ENCODE results near the gene ACOT11. TPM values are rescaled to one million over a fixed set of nuclear protein-coding genes. Genes with fewer than 3 reads are reported as not detected.

The ACOT11 gene
- total RNA-seq, 1 donor from 2014 or later: 0.51 TPM

DNA sequence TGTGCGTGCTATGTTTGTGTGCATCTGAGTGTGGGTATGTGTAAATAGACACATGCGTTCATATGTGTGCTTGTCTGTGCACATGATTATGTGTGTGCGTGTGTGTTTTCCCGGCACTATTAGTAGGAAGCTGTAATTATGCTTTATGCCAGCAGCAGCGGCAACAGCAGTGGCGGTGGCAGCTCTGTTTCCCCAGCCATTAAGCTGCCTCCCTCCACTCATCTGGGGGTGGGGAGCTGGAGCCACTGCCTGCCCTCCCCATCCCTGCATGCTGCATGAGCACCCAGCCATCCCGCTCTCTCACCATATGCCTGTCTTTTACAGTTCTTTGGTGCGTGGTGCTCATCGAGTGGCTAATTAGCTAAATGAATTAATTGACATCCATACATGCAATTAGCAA is 30.5 kb upstream of the ACOT11 start:
- no peaks in the 10 kb centered on the region for H3K4me1 Mint-ChIP-seq
- no peak overlapping the region for H2AFZ ChIP-seq (replicated peaks)
- H3K4me3 Mint-ChIP-seq: no peak overlapping the region
- no peaks in the 10 kb centered on the region for H3K36me3 ChIP-seq
- no peak for TF ChIP-seq EZH2 (IDR thresholded peaks at IDR 0.05)
- TF ChIP-seq, protein P1, sequence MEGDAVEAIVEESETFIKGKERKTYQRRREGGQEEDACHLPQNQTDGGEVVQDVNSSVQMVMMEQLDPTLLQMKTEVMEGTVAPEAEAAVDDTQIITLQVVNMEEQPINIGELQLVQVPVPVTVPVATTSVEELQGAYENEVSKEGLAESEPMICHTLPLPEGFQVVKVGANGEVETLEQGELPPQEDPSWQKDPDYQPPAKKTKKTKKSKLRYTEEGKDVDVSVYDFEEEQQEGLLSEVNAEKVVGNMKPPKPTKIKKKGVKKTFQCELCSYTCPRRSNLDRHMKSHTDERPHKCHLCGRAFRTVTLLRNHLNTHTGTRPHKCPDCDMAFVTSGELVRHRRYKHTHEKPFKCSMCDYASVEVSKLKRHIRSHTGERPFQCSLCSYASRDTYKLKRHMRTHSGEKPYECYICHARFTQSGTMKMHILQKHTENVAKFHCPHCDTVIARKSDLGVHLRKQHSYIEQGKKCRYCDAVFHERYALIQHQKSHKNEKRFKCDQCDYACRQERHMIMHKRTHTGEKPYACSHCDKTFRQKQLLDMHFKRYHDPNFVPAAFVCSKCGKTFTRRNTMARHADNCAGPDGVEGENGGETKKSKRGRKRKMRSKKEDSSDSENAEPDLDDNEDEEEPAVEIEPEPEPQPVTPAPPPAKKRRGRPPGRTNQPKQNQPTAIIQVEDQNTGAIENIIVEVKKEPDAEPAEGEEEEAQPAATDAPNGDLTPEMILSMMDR (IDR thresholded peaks at IDR 0.05): no peak
- TF ChIP-seq EZH2phosphoT487 (IDR thresholded peaks at IDR 0.05): no peak
- H3K9me3 Mint-ChIP-seq: no peaks in the 10 kb centered on the region
- no peaks in the 10 kb centered on the region for H4K20me1 ChIP-seq (ENCODE audit: low read depth)
- no peak for DNase-seq (ENCODE audit: low spot score)
- no peak overlapping the region for H3K9ac ChIP-seq
- H3K79me2 ChIP-seq (ENCODE audit: low read depth): no peaks in the 10 kb centered on the region
- H3K27ac Mint-ChIP-seq: no peak overlapping the region
- no peak overlapping the region for H3K27ac ChIP-seq
- no peaks in the 10 kb centered on the region for H3K4me1 ChIP-seq
- peaks cover 9% of the 10 kb centered on the region for H3K27me3 Mint-ChIP-seq (ENCODE audit: insufficient read depth, low read depth)
- H3K27me3 ChIP-seq: no peaks in the 10 kb centered on the region
- no peaks in the 10 kb centered on the region for H3K36me3 Mint-ChIP-seq
- no peak overlapping the region for H3K4me2 ChIP-seq
- no peaks in the 10 kb centered on the region for H3F3A ChIP-seq (ENCODE audit: low read depth)
- H3K4me3 ChIP-seq: no peak overlapping the region
- no peaks in the 10 kb centered on the region for H3K9me3 ChIP-seq (ENCODE audit: low read depth)

DNA sequence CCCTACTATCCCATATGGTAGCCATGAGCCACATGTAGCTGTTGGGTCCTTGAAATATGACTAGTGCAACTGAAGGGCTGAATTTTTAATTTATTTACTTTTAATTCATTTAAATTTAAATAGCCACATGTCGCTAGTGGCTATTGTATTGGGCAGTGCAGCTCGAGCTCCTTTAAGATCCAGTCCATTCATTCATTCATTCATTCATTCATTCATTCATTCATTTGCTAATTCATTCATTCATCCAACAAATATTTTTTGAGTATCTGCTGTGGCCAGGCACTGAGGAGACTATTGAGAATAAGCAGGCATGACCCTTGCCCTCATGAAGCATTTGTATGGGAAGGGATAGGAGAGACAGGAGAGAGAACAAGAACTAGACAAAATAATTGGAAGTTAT is 29.5 kb upstream of the ACOT11 start:
- no peaks in the 10 kb centered on the region for H3K9me3 ChIP-seq (ENCODE audit: low read depth)
- H3K27ac Mint-ChIP-seq: no peak overlapping the region
- H3K27ac ChIP-seq: no peak overlapping the region
- peaks cover 9% of the 10 kb centered on the region for H3K27me3 Mint-ChIP-seq (ENCODE audit: insufficient read depth, low read depth)
- H3K4me3 ChIP-seq: no peak overlapping the region
- no peak for DNase-seq (ENCODE audit: low spot score)
- no peaks in the 10 kb centered on the region for H3K4me1 Mint-ChIP-seq
- no peaks in the 10 kb centered on the region for H4K20me1 ChIP-seq (ENCODE audit: low read depth)
- H3K27me3 ChIP-seq: no peaks in the 10 kb centered on the region
- no peaks in the 10 kb centered on the region for H3K36me3 Mint-ChIP-seq
- TF ChIP-seq EZH2 (IDR thresholded peaks at IDR 0.05) (no peak), EZH2phosphoT487 (IDR thresholded peaks at IDR 0.05) (no peak)
- TF ChIP-seq, protein P1 (IDR thresholded peaks at IDR 0.05): no peak
- no peak overlapping the region for H3K4me2 ChIP-seq
- no peaks in the 10 kb centered on the region for H3K4me1 ChIP-seq
- no peaks in the 10 kb centered on the region for H3K9me3 Mint-ChIP-seq
- no peaks in the 10 kb centered on the region for H3K36me3 ChIP-seq
- no peaks in the 10 kb centered on the region for H3F3A ChIP-seq (ENCODE audit: low read depth)
- H3K79me2 ChIP-seq (ENCODE audit: low read depth): no peaks in the 10 kb centered on the region
- no peak overlapping the region for H3K9ac ChIP-seq
- no peak overlapping the region for H2AFZ ChIP-seq (replicated peaks)
- no peak overlapping the region for H3K4me3 Mint-ChIP-seq

DNA sequence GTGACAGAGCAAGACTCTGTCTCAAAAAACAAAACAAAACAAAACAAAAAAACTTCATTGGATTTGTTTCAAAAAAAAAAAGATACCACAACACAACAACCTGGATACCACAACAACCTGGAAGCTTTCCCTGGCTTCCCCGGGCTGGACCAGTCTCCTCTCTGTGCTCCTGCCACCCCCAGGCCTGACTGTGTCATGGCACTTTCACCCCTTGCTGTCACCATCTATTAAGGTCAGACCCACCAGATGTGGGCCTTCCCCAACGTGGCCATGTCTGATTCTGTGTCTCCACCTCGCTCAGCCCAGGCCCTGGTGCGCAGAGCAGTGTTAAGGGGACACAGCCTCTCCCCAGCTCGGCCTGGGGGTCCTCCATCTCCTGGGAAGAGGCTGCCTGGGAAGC is 28.3 kb upstream of the ACOT11 start:
- no peaks in the 10 kb centered on the region for H3K4me1 Mint-ChIP-seq
- no peak for TF ChIP-seq EZH2phosphoT487 (IDR thresholded peaks at IDR 0.05)
- TF ChIP-seq, protein P1 (IDR thresholded peaks at IDR 0.05): peak; percentile 45
- Histone ChIP-seq H2AFZ (replicated peaks) (no peak overlapping the region), H3K4me3 (no peak overlapping the region), H3K4me2 (no peak overlapping the region), H3K27me3 (no peaks in the 10 kb centered on the region), H4K20me1 (ENCODE audit: low read depth) (no peaks in the 10 kb centered on the region), H3K27ac (no peak overlapping the region), H3K9me3 (ENCODE audit: low read depth) (no peaks in the 10 kb centered on the region), H3K4me1 (no peaks in the 10 kb centered on the region), H3F3A (ENCODE audit: low read depth) (no peaks in the 10 kb centered on the region), H3K36me3 (no peaks in the 10 kb centered on the region), H3K9ac (no peak overlapping the region), H3K79me2 (ENCODE audit: low read depth) (no peaks in the 10 kb centered on the region)
- no peaks in the 10 kb centered on the region for H3K9me3 Mint-ChIP-seq
- peak; percentile 57 for DNase-seq (ENCODE audit: low spot score)
- no peak overlapping the region for H3K4me3 Mint-ChIP-seq
- peaks cover 5% of the 10 kb centered on the region for H3K27me3 Mint-ChIP-seq (ENCODE audit: insufficient read depth, low read depth)
- H3K27ac Mint-ChIP-seq: no peak overlapping the region
- no peaks in the 10 kb centered on the region for H3K36me3 Mint-ChIP-seq

All from neural progenitor cell (in vitro differentiated cells).